ENCODE data around the gene SCFD2. TPM values are rescaled to one million over a fixed set of nuclear protein-coding genes. Genes with fewer than 3 reads are reported as not detected.
A peak's percentile ranks its signal among the peaks of the same experiment; 100 is the strongest.

The SCFD2 gene
- total and polyA plus RNA-seq, 10 of the 15 experiments (the other 5 are each of a cell fraction or from before 2014, with no cell fraction given): 4.8 to 37.6 (median 24.9) TPM

- TF ChIP-seq ZNF592 (IDR thresholded peaks at IDR 0.05) (no peak), ZNF274 (IDR thresholded peaks at IDR 0.05; ENCODE audit: insufficient read depth, insufficient read length) (no peak), E4F1 (IDR thresholded peaks at IDR 0.05; ENCODE audit: borderline replicate concordance, partially characterized antibody) (peak; percentile 73), SIN3A (IDR thresholded peaks at IDR 0.05; ENCODE audit: low read depth, low read length) (peak; percentile 99), EGR1 (IDR thresholded peaks at IDR 0.05; ENCODE audit: borderline replicate concordance in 1 of 2, low read depth in 2 of 2, low read length in 2 of 2) (0 out of 3 replicates have a peak, but pooled peaks of 1 of the 2 experiments have one; percentile 26), NKRF (conservative IDR thresholded peaks at IDR 0.05) (peak; percentile 99), NR2F1 (conservative IDR thresholded peaks at IDR 0.05) (no peak; the same call in 1 of the 2 replicates), GABPA (IDR thresholded peaks at IDR 0.05; ENCODE audit: low read depth) (peak; percentile 69), CHD2 (IDR thresholded peaks at IDR 0.05; ENCODE audit: borderline replicate concordance, low read depth, low read length) (peak; percentile 82), POU2F2 (IDR thresholded peaks at IDR 0.05; ENCODE audit: borderline replicate concordance, low read depth, low read length) (0 out of 3 replicates have a peak, but pooled peaks have one; percentile 43), SMAD5 (IDR thresholded peaks at IDR 0.05; ENCODE audit: low read depth) (peak; percentile 61; the same call in 1 of the 2 replicates), BHLHE40 (IDR thresholded peaks at IDR 0.05; ENCODE audit: borderline replicate concordance in 1 of 2, low read depth in 2 of 2, low read length in 1 of 2) (peak; percentile 43 to 47; a peak in 3 of 4 replicates), ESRRA (IDR thresholded peaks at IDR 0.05; ENCODE audit: low read length) (no peak), ATF7 (IDR thresholded peaks at IDR 0.05; ENCODE audit: low read depth) (peak; percentile 65; the same call in 1 of the 2 replicates), ZBTB40 (IDR thresholded peaks at IDR 0.05; ENCODE audit: borderline replicate concordance) (peak; percentile 67; the same call in 1 of the 2 replicates)
Measured at GRCh38 chr4:53365486-53366300, at the start of gene SCFD2 (continued).
